ENCODE results near the gene MAS1L.
"Not testable (repeated sequence)": the region's sequence is repeated elsewhere in the genome, so short reads cannot be mapped to it uniquely, and the experiment has no call there.

Gene MAS1L

DNA sequence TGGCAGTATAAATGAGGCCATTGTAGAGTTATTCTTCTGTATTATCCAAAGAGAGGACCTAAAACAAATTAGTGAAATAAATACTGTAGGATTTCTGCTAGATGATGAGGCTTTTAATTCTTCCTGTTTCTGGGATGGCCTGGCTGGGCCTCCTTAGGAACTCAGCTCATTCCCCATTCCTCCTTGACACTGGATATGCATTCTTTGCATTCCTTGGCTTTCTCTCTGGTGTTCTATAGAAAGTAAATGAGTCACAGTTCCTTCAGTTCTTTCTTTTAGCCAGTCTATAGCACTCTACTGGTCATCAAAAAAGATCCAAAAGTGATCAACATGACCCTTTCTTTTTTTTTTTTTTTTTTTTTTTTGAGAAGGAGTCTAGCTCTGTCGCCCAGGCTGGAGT, 40.1 kb downstream of the MAS1L start:
- Histone ChIP-seq H3K79me2 (ENCODE audit: control insufficient read depth, low read length) (no peaks in the 10 kb centered on the region), H3K9me3 (ENCODE audit: control insufficient read depth, insufficient read depth, low read length) (no peaks in the 10 kb centered on the region; the same call in 1 of the 2 replicates), H3K27ac (ENCODE audit: low read depth, low read length) (no peak overlapping the region), H3K4me2 (ENCODE audit: low read length) (no peak overlapping the region), H3K4me1 (ENCODE audit: control insufficient read depth, low read length) (no peaks in the 10 kb centered on the region), H3K36me3 (ENCODE audit: control insufficient read depth, low read length) (no peaks in the 10 kb centered on the region), H3K27me3 (ENCODE audit: control insufficient read depth, low read length) (no peaks in the 10 kb centered on the region), H3K4me3 (ENCODE audit: low read length) (no peak overlapping the region), H4K20me1 (ENCODE audit: control insufficient read depth, insufficient read depth, low read depth, low read length) (no peaks in the 10 kb centered on the region), H3F3A (ENCODE audit: control insufficient read depth, insufficient read depth) (no peaks in the 10 kb centered on the region), H3K9me2 (replicated peaks; ENCODE audit: control insufficient read depth, low read length) (no peaks in the 10 kb centered on the region)
- no peak for TF ChIP-seq EZH2phosphoT487 (IDR thresholded peaks at IDR 0.05; ENCODE audit: borderline replicate concordance, low read length)
- TF ChIP-seq CTCF (IDR thresholded peaks at IDR 0.05; ENCODE audit: low read depth, low read length, poor library complexity, severe bottlenecking): no peak

- H3K4me1 ChIP-seq (ENCODE audit: control insufficient read depth, low read length); H3K36me3 ChIP-seq (ENCODE audit: control insufficient read depth, low read length); H3K4me3 ChIP-seq (ENCODE audit: low read length); H3K9me3 ChIP-seq (ENCODE audit: control insufficient read depth, insufficient read depth, low read length); H3K79me2 ChIP-seq (ENCODE audit: control insufficient read depth, low read length); H3K4me2 ChIP-seq (ENCODE audit: low read length); H3K27ac ChIP-seq (ENCODE audit: low read depth, low read length); H3K27me3 ChIP-seq (ENCODE audit: control insufficient read depth, low read length); H3K9me2 ChIP-seq (replicated peaks; ENCODE audit: control insufficient read depth, low read length); H3F3A ChIP-seq (ENCODE audit: control insufficient read depth, insufficient read depth); H4K20me1 ChIP-seq (ENCODE audit: control insufficient read depth, insufficient read depth, low read depth, low read length): not testable (repeated sequence)
Observed at GRCh38 chr6:29444031-29444430, 43.7 kb downstream of the MAS1L start.

GRCh38 chr6:29442719-29443118, 45.0 kb downstream of the MAS1L start:
- no peak overlapping the region for H3K4me3 ChIP-seq (ENCODE audit: low read length)
- no peaks in the 10 kb centered on the region for H3K9me2 ChIP-seq (replicated peaks; ENCODE audit: control insufficient read depth, low read length)
- no peak overlapping the region for H3K27ac ChIP-seq (ENCODE audit: low read depth, low read length)
- no peaks in the 10 kb centered on the region for H4K20me1 ChIP-seq (ENCODE audit: control insufficient read depth, insufficient read depth, low read depth, low read length)
- H3K4me1 ChIP-seq (ENCODE audit: control insufficient read depth, low read length): no peaks in the 10 kb centered on the region
- H3K36me3 ChIP-seq (ENCODE audit: control insufficient read depth, low read length): no peaks in the 10 kb centered on the region
- no peaks in the 10 kb centered on the region for H3F3A ChIP-seq (ENCODE audit: control insufficient read depth, insufficient read depth)
- H3K4me2 ChIP-seq (ENCODE audit: low read length): no peak overlapping the region
- no peak for TF ChIP-seq EZH2phosphoT487 (IDR thresholded peaks at IDR 0.05; ENCODE audit: borderline replicate concordance, low read length)
- TF ChIP-seq CTCF (IDR thresholded peaks at IDR 0.05; ENCODE audit: low read depth, low read length, poor library complexity, severe bottlenecking): no peak
- H3K79me2 ChIP-seq (ENCODE audit: control insufficient read depth, low read length): no peaks in the 10 kb centered on the region
- no peaks in the 10 kb centered on the region for H3K27me3 ChIP-seq (ENCODE audit: control insufficient read depth, low read length)
- no peaks in the 10 kb centered on the region; the same call in 1 of the 2 replicates for H3K9me3 ChIP-seq (ENCODE audit: control insufficient read depth, insufficient read depth, low read length)

- Histone ChIP-seq H3K4me2 (ENCODE audit: low read length) (no peak within 1 kb of the TSS), H3K4me3 (ENCODE audit: low read length) (no peak within 1 kb of the TSS), H3K79me2 (ENCODE audit: control insufficient read depth, low read length) (no peaks in the 10 kb centered on the region), H3F3A (ENCODE audit: control insufficient read depth, insufficient read depth) (no peaks in the 10 kb centered on the region), H3K4me1 (ENCODE audit: control insufficient read depth, low read length) (no peaks in the 10 kb centered on the region), H4K20me1 (ENCODE audit: control insufficient read depth, insufficient read depth, low read depth, low read length) (no peaks in the 10 kb centered on the region), H3K9me3 (ENCODE audit: control insufficient read depth, insufficient read depth, low read length) (no peaks in the 10 kb centered on the region), H3K9me2 (replicated peaks; ENCODE audit: control insufficient read depth, low read length) (no peaks in the 10 kb centered on the region), H3K27ac (ENCODE audit: low read depth, low read length) (no peak within 1 kb of the TSS), H3K27me3 (ENCODE audit: control insufficient read depth, low read length) (no peaks in the 10 kb centered on the region), H3K36me3 (ENCODE audit: control insufficient read depth, low read length) (no peaks in the 10 kb centered on the region)
- TF ChIP-seq EZH2phosphoT487 (IDR thresholded peaks at IDR 0.05; ENCODE audit: borderline replicate concordance, low read length) (no peak), CTCF (IDR thresholded peaks at IDR 0.05; ENCODE audit: low read depth, low read length, poor library complexity, severe bottlenecking) (no peak)
Observed at GRCh38 chr6:29439006-29439405, 48.8 kb downstream of the MAS1L start, which contains the start of gene OR10C1. OR10C1 (plus strand) TSS chr6:29439306; CDS start chr6:29440016, 710 bp downstream.

GRCh38 chr6:29436730-29437129, 51.0 kb downstream of the MAS1L start:
- H3K4me3 ChIP-seq (ENCODE audit: low read length); H3K36me3 ChIP-seq (ENCODE audit: control insufficient read depth, low read length): not testable (repeated sequence)

More at GRCh38 chr6:29436730-29437129, 51.0 kb downstream of the MAS1L start:
- H3K9me2 ChIP-seq (replicated peaks; ENCODE audit: control insufficient read depth, low read length); H3K9me3 ChIP-seq (ENCODE audit: control insufficient read depth, insufficient read depth, low read length); H3K4me2 ChIP-seq (ENCODE audit: low read length); H3K27me3 ChIP-seq (ENCODE audit: control insufficient read depth, low read length); H3F3A ChIP-seq (ENCODE audit: control insufficient read depth, insufficient read depth); H4K20me1 ChIP-seq (ENCODE audit: control insufficient read depth, insufficient read depth, low read depth, low read length); H3K79me2 ChIP-seq (ENCODE audit: control insufficient read depth, low read length); H3K27ac ChIP-seq (ENCODE audit: low read depth, low read length); H3K4me1 ChIP-seq (ENCODE audit: control insufficient read depth, low read length): not testable (repeated sequence)
